Osteocyte (in vitro differentiated cells): Measurements from ENCODE around the gene RABGAP1. TPM values are rescaled to one million over a fixed set of nuclear protein-coding genes. Genes with fewer than 3 reads are reported as not detected.

Source experiments
- DNase-seq: peaks from one replicate; pipeline ENCODE4 v3.0.0; 2021; ENCODE audit warnings: mixed read lengths; ENCODE audit not compliant: unreplicated experiment; ENCODE audit errors: extremely low spot score
- H3K27ac Mint-ChIP-seq: one replicate; pipeline ENCODE4 v1.8.0; 2021; ENCODE audit warnings: mild to moderate bottlenecking, mixed read lengths; ENCODE audit not compliant: unreplicated experiment
- H3K27me3 Mint-ChIP-seq: one replicate; pipeline ENCODE4 v1.8.0; 2021; ENCODE audit warnings: mixed read lengths; ENCODE audit not compliant: unreplicated experiment
- H3K36me3 Mint-ChIP-seq: one replicate; pipeline ENCODE4 v1.8.0; 2021; ENCODE audit warnings: mixed read lengths; ENCODE audit not compliant: unreplicated experiment
- H3K4me1 Mint-ChIP-seq: one replicate; pipeline ENCODE4 v1.8.0; 2021; ENCODE audit warnings: mixed read lengths; ENCODE audit not compliant: unreplicated experiment
- H3K4me3 Mint-ChIP-seq: one replicate; pipeline ENCODE4 v1.8.0; 2021; ENCODE audit warnings: mild to moderate bottlenecking, moderate library complexity, mixed read lengths; ENCODE audit not compliant: unreplicated experiment
- H3K9me3 Mint-ChIP-seq: one replicate; pipeline ENCODE4 v1.8.0; 2021; ENCODE audit warnings: mixed read lengths; ENCODE audit not compliant: unreplicated experiment
- CTCF ChIP-seq: fragments of 200-600 bp; sonication (generic); IDR thresholded peaks from 2 replicates; pipeline ENCODE4 v1.5.0; 2021; ENCODE audit warnings: antibody characterized with exemption, mild to moderate bottlenecking, moderate library complexity
- total RNA-seq: library from RNA; stranded (reverse); gene quantifications from 2 replicates; pipeline ENCODE4 v1.2.1, GENCODE V29; 2021

RABGAP1 gene
- total RNA-seq, 1 donor from 2014 or later: 88.4 TPM

- Mint-ChIP-seq H3K36me3 (peaks cover 69% of the 10 kb centered on the region), H3K4me1 (peaks cover 2% of the 10 kb centered on the region), H3K4me3 (no peak overlapping the region), H3K27ac (no peak overlapping the region), H3K27me3 (no peaks in the 10 kb centered on the region), H3K9me3 (no peaks in the 10 kb centered on the region)
- TF ChIP-seq CTCF: no peak
- no peak for DNase-seq
Observed at GRCh38 chr9:123096987-123097386, 156.2 kb downstream of the RABGAP1 start.

GRCh38 chr9:123097430-123098095, 156.7 kb downstream of the RABGAP1 start:
- H3K9me3 Mint-ChIP-seq: no peaks in the 10 kb centered on the region
- no peak for DNase-seq
- H3K27ac Mint-ChIP-seq: no peak overlapping the region
- no peak overlapping the region for H3K4me3 Mint-ChIP-seq
- no peaks in the 10 kb centered on the region for H3K27me3 Mint-ChIP-seq
- peaks cover 8% of the 10 kb centered on the region for H3K4me1 Mint-ChIP-seq
- H3K36me3 Mint-ChIP-seq: peaks cover 68% of the 10 kb centered on the region
- no peak for TF ChIP-seq CTCF

GRCh38 chr9:123098096-123098459, 157.3 kb downstream of the RABGAP1 start:
- Mint-ChIP-seq H3K4me3 (no peak overlapping the region), H3K27ac (no peak overlapping the region), H3K4me1 (peaks cover 9% of the 10 kb centered on the region), H3K9me3 (no peaks in the 10 kb centered on the region), H3K36me3 (peaks cover 67% of the 10 kb centered on the region), H3K27me3 (no peaks in the 10 kb centered on the region)
- no peak for TF ChIP-seq CTCF
- no peak for DNase-seq

- Mint-ChIP-seq H3K4me1 (peaks cover 9% of the 10 kb centered on the region), H3K27me3 (no peaks in the 10 kb centered on the region), H3K36me3 (peaks cover 59% of the 10 kb centered on the region), H3K27ac (no peak overlapping the region), H3K4me3 (no peak overlapping the region), H3K9me3 (no peaks in the 10 kb centered on the region)
- no peak for DNase-seq
- no peak for TF ChIP-seq CTCF
Observed at GRCh38 chr9:123099042-123099441, 158.2 kb downstream of the RABGAP1 start.

GRCh38 chr9:123099548-123099947, 158.7 kb downstream of the RABGAP1 start:
- Mint-ChIP-seq H3K36me3 (peaks cover 60% of the 10 kb centered on the region), H3K4me3 (no peak overlapping the region), H3K27ac (no peak overlapping the region), H3K4me1 (peaks cover 9% of the 10 kb centered on the region), H3K27me3 (no peaks in the 10 kb centered on the region), H3K9me3 (no peaks in the 10 kb centered on the region)
- TF ChIP-seq CTCF: no peak
- no peak for DNase-seq
